Breast epithelium (tissue), 4 donors: ENCODE results near the gene TMEM250. TPM values are rescaled to one million over a fixed set of nuclear protein-coding genes. Genes with fewer than 3 reads are reported as not detected.

Experiments used
- DNase-seq, 2 donors: peaks; one replicate each; pipeline ENCODE4 v3.0.0-alpha.2; 2019; ENCODE audit warnings: low spot score in 2 of 2
- H3K27ac ChIP-seq, 2 donors: fragments of 200-600 bp; sonication (generic) in 1 of 2; one replicate each; pipeline ENCODE4 v1.5.1; 2016 to 2019; ENCODE audit warnings: mild to moderate bottlenecking in 1 of 2
- H3K27me3 ChIP-seq, 2 donors: fragments of 200-600 bp; sonication (generic) in 1 of 2; one replicate each; pipeline versions ENCODE4 v1.5.1 to v1.6.0; 2017 to 2019; ENCODE audit warnings: control low read depth in 1 of 2, mild to moderate bottlenecking in 1 of 2
- H3K36me3 ChIP-seq: fragments of 200-600 bp; one replicate; pipeline ENCODE4 v1.5.1; 2019
- H3K4me1 ChIP-seq, 2 donors: fragments of 200-600 bp; sonication (generic); one replicate each; pipeline ENCODE4 v1.5.1; 2016 to 2019; ENCODE audit warnings: control low read depth in 1 of 2
- H3K4me3 ChIP-seq, 3 donors: fragments of 200-600 bp; sonication (generic); 1 replicate in 2 of 3; 2 replicates in 1 of 3; pipeline ENCODE4 v1.5.1; 2016 to 2019; ENCODE audit warnings: mild to moderate bottlenecking in 3 of 3, moderate library complexity in 2 of 3
- H3K9me3 ChIP-seq, 2 donors: fragments of 200-600 bp; sonication (generic) in 1 of 2; one replicate each; pipeline ENCODE4 v1.5.1; 2016 to 2019; ENCODE audit warnings: control low read depth in 1 of 2
- CTCF ChIP-seq, 3 donors: fragments of 450-650 bp; IDR thresholded peaks; one replicate each; pipeline ENCODE4 v1.5.1; 2016 to 2017; ENCODE audit warnings: antibody characterized with exemption in 3 of 3, mild to moderate bottlenecking in 3 of 3, moderate library complexity in 3 of 3
- POLR2A ChIP-seq: fragments of 450-650 bp; IDR thresholded peaks from one replicate; pipeline ENCODE4 v1.6.1; 2016; ENCODE audit warnings: antibody characterized with exemption, mild to moderate bottlenecking, moderate library complexity
- POLR2AphosphoS5 ChIP-seq, 3 donors: sonication (generic); formaldehyde crosslinking; IDR thresholded peaks; one replicate each; pipeline ENCODE4 v1.6.1; 2017; ENCODE audit warnings: antibody characterized with exemption in 3 of 3
- intact Hi-C: fragments of 100-400 bp; cut with DNase I; formaldehyde crosslinking; loops from one replicate; pipeline ENCODE4 v1.15.1; 2023; ENCODE audit warnings: low total_unique reads
- total RNA-seq, 3 donors: library from RNA; depleted of rRNA; stranded (reverse); fragments of >200 nt; gene quantifications; one replicate each; pipeline ENCODE4 v1.1.0, GENCODE V29; 2016

The TMEM250 gene
- total RNA-seq, 3 donors from 2014 or later, result 24.9 to 29.5 (median 26.1) TPM

- DNase-seq, result no peak
- Histone ChIP-seq H3K36me3 (no peaks in the 10 kb centered on the region), H3K27ac (no peak overlapping the region), H3K4me1 (no peaks in the 10 kb centered on the region), H3K27me3 (peaks cover 2 to 53% of the 10 kb centered on the region in 2 donors), H3K4me3 (no peak overlapping the region), H3K9me3 (no peaks in the 10 kb centered on the region)
- intact Hi-C loops, result no loop called here
- TF ChIP-seq CTCF (IDR thresholded peaks at IDR 0.05) (no peak), POLR2A (no peak), POLR2AphosphoS5 (IDR thresholded peaks at IDR 0.05) (no peak)
Measured at GRCh38 chr9:136146126-136147037, 27.7 kb upstream of the TMEM250 start.

GRCh38 chr9:136145580-136145979 lies 26.9 kb upstream of the TMEM250 start:
- Histone ChIP-seq H3K27ac (no peak overlapping the region), H3K4me1 (no peaks in the 10 kb centered on the region), H3K27me3 (peaks cover 2 to 53% of the 10 kb centered on the region in 2 donors), H3K36me3 (no peaks in the 10 kb centered on the region), H3K9me3 (no peaks in the 10 kb centered on the region), H3K4me3 (no peak overlapping the region)
- DNase-seq, result no peak
- no peak for TF ChIP-seq POLR2AphosphoS5 (IDR thresholded peaks at IDR 0.05)
- TF ChIP-seq POLR2A, result no peak
- no peak for TF ChIP-seq CTCF (IDR thresholded peaks at IDR 0.05)
- intact Hi-C loops, result no loop called here

- TF ChIP-seq CTCF (IDR thresholded peaks at IDR 0.05) (no peak), POLR2AphosphoS5 (IDR thresholded peaks at IDR 0.05) (no peak), POLR2A (no peak)
- DNase-seq, result no peak
- H3K27me3 ChIP-seq, result peaks cover 2 to 53% of the 10 kb centered on the region in 2 donors
Measured at GRCh38 chr9:136144450-136144849, 25.8 kb upstream of the TMEM250 start.

GRCh38 chr9:136143215-136144001 lies 24.7 kb upstream of the TMEM250 start:
- no peak overlapping the region for H3K4me3 ChIP-seq
- no peaks in the 10 kb centered on the region for H3K36me3 ChIP-seq
- H3K27me3 ChIP-seq, result peaks cover 2 to 54% of the 10 kb centered on the region in 2 donors
- H3K9me3 ChIP-seq, result no peaks in the 10 kb centered on the region
- H3K4me1 ChIP-seq, result no peaks in the 10 kb centered on the region
- TF ChIP-seq CTCF (IDR thresholded peaks at IDR 0.05) (no peak), POLR2A (no peak), POLR2AphosphoS5 (IDR thresholded peaks at IDR 0.05) (no peak)
- no peak overlapping the region for H3K27ac ChIP-seq
- intact Hi-C loops, result no loop called here
- no peak for DNase-seq

More at GRCh38 chr9:136144450-136144849, 25.8 kb upstream of the TMEM250 start:
- Histone ChIP-seq H3K4me3 (no peak overlapping the region), H3K27ac (no peak overlapping the region), H3K4me1 (no peaks in the 10 kb centered on the region), H3K9me3 (no peaks in the 10 kb centered on the region), H3K36me3 (no peaks in the 10 kb centered on the region)
- intact Hi-C loops, result no loop called here

- Histone ChIP-seq H3K9me3 (no peaks in the 10 kb centered on the region), H3K4me1 (peaks cover 0 to 1% of the 10 kb centered on the region in 2 donors), H3K36me3 (no peaks in the 10 kb centered on the region), H3K4me3 (no peak overlapping the region), H3K27ac (no peak overlapping the region), H3K27me3 (peaks cover 2 to 52% of the 10 kb centered on the region in 2 donors)
- intact Hi-C loops, result no loop called here
- TF ChIP-seq POLR2AphosphoS5 (IDR thresholded peaks at IDR 0.05) (no peak), POLR2A (no peak), CTCF (IDR thresholded peaks at IDR 0.05) (no peak)
- no peak for DNase-seq
Measured at GRCh38 chr9:136142859-136143214, 24.2 kb upstream of the TMEM250 start.
